C4-2B (cell line): ENCODE results near the gene PPP1R12B.
"Not testable (repeated sequence)": the region's sequence is repeated elsewhere in the genome, so short reads cannot be mapped to it uniquely, and the experiment has no call there.

Source experiments
- H3K27ac ChIP-seq: fragments of 450-650 bp; 2 replicates; pipeline ENCODE4 v1.5.1; 2017
- ZFX ChIP-seq: fragments of 450-650 bp; IDR thresholded peaks from 2 replicates; pipeline ENCODE4 v1.6.1; 2017
- TF ChIP-seq, protein P1 (sequence below): fragments of 450-650 bp; conservative IDR thresholded peaks from 2 replicates; pipeline ENCODE4 v1.5.1; 2017; ENCODE audit warnings: mild to moderate bottlenecking

PPP1R12B gene

DNA sequence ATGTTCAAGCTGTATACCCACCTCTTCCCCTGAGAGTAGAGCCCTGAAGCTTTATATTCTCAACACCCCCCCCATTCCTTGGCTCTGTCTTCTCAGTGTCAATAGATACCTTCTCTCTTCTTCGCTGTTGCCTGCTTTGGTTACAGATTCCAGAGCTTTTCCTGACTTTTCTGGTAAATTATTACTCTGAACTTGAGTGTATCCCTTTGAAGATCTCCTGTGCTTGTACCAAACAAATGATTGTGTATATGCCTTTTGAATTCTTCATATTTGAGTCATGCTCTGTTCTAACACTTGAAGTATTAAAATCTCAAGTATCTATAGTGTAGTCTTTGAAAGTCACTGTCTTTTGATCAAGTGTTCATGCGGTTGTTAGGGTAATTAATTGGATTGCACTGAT is 32.0 kb downstream of the PPP1R12B start:
- not testable (repeated sequence) for H3K27ac ChIP-seq
- TF ChIP-seq, protein P1, sequence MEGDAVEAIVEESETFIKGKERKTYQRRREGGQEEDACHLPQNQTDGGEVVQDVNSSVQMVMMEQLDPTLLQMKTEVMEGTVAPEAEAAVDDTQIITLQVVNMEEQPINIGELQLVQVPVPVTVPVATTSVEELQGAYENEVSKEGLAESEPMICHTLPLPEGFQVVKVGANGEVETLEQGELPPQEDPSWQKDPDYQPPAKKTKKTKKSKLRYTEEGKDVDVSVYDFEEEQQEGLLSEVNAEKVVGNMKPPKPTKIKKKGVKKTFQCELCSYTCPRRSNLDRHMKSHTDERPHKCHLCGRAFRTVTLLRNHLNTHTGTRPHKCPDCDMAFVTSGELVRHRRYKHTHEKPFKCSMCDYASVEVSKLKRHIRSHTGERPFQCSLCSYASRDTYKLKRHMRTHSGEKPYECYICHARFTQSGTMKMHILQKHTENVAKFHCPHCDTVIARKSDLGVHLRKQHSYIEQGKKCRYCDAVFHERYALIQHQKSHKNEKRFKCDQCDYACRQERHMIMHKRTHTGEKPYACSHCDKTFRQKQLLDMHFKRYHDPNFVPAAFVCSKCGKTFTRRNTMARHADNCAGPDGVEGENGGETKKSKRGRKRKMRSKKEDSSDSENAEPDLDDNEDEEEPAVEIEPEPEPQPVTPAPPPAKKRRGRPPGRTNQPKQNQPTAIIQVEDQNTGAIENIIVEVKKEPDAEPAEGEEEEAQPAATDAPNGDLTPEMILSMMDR: peak; percentile 45

DNA sequence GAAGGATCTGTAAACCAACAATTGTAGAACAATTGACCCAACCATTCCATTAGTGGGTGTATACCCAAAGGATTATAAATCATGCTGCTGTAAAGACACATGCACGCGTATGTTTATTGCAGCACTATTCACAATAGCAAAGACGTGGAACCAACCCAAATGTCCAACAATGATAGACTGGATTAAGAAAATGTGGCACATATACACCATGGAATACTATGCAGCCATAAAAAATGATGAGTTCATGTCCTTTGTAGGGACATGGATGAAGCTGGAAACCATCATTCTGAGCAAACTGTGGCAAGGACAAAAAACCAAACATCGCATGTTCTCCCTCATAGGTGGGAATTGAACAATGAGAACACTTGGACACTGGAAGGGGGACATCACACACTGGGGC is 33.4 kb downstream of the PPP1R12B start:
- H3K27ac ChIP-seq: not testable (repeated sequence)

- H3K27ac ChIP-seq: not testable (repeated sequence)
Observed at GRCh38 chr1:202395831-202396230, 47.3 kb downstream of the PPP1R12B start.

- no peak overlapping the region for H3K27ac ChIP-seq
- no peak for TF ChIP-seq ZFX
- TF ChIP-seq, protein P1: no peak
Observed at GRCh38 chr1:202397256-202397655, 48.8 kb downstream of the PPP1R12B start.

GRCh38 chr1:202398439-202398838 is 49.9 kb downstream of the PPP1R12B start:
- H3K27ac ChIP-seq: not testable (repeated sequence)

GRCh38 chr1:202401771-202402170 is 53.3 kb downstream of the PPP1R12B start:
- H3K27ac ChIP-seq: not testable (repeated sequence)
- TF ChIP-seq, protein P1: peak; percentile 6; the same call in 1 of the 2 replicates

DNA sequence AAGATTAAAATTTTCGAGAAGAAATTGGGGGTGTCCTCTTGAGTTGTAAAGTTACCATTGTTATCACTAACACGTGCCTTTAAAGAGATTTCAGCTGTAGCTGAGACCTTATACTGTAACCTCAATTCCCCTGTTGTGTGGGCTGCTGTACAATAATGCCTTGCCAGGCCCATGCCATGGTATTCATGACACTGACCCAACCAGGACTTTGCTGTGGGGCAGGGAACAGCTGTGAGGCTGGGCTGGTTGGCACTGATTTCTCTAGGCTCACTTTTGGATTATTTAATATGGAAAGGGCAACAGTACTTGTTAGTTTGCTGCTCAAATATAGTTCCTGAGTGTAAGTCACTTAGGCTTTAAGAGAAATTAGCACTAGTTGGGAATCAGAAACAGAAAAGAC is 54.9 kb downstream of the PPP1R12B start:
- not testable (repeated sequence) for H3K27ac ChIP-seq

GRCh38 chr1:202405928-202406327 is 57.4 kb downstream of the PPP1R12B start:
- TF ChIP-seq, protein P1: no peak
- TF ChIP-seq ZFX: no peak
- no peak overlapping the region for H3K27ac ChIP-seq

DNA sequence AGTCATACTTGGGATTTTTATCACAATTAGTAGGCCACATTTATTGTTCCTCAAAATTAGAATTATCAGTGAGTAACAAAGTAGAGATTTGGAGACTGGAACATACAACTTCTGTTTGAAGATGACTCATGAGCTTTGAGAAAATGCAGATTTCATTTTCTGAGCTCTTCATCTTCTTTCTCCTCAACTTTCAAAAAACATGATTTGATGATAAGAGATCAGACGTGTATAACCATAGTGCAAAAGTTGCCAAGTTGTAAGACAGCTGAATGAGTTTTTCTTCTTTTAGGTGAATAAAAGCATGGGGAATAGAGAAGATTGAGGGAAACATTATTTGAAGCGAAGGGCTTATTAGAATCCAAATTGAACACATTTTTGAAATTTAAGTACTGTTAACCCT is 58.4 kb downstream of the PPP1R12B start:
- not testable (repeated sequence) for H3K27ac ChIP-seq

DNA sequence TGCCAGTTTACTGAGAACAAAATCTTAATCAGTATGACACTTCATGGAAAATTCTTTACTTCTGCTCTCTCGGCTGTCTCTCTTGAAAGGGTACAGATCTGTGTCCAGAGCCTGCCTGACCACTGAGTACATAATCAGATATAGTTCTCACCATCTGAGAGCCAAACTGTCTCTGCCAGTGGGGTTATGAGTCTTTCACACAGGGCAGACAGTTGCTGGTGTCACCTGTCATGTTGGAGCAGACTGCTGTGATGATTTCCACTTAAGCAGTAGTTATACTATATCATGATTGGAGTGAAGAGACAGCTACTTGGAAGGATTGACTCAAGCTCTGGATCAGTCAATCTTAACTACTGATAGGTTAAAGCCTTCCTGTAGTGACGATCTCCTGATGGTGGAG is 58.9 kb downstream of the PPP1R12B start:
- H3K27ac ChIP-seq: not testable (repeated sequence)

DNA sequence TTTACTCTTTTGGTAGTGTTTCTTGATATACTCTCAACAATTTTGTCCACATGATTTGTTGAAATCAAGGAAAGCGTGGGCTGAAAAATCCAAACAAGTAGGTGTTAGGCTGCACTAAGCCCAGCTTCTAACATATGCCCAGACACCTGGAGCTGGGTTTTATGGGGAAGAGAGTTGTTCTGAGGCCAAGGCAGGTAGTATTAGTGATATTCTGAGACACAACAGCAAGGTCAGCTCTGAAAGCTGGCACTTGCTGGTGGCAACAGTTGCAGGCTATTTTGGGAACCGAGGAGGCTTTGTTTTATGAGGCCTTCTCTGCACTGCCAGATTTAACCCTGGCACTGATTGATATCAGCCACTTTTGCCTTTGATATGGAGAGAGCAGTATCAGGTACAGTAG is 61.8 kb downstream of the PPP1R12B start:
- peak overlapping the region; percentile 41; the same call in 1 of the 2 replicates for H3K27ac ChIP-seq

DNA sequence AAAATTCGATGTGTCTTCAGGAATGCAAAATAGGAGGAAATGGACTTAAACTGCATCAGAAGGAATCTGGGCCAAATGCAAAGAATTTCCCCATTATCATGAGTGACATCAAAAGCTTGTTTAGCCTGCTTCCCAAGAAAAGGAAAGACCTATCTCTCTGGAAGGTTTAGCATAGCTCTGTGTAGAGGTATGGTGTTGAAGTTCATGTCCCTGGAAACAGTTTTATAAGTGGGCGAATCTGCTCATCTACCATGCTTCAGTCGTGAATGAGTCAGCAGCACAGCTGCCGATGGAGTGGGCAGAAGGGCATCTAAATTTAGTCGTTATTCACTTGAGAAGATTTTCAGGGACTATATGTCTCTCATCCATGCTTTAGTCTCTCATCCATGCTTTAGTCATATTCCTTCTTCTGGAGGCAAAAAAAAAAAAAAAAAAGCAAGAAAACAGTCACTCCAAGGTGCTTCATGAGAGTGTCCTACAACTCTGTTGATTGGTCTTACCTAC is 62.4 kb downstream of the PPP1R12B start:
- not testable (repeated sequence) for H3K27ac ChIP-seq
